NCI-H2227 (cell line): Measurements from ENCODE around the gene TREM2.
"Not testable (repeated sequence)": the region's sequence is repeated elsewhere in the genome, so short reads cannot be mapped to it uniquely, and the experiment has no call there.

Experiments
- DNase-seq: peaks from one replicate; lab custom pipeline; 2025; ENCODE audit not compliant: unreplicated experiment; lab: John Stamatoyannopoulos, UW

Gene TREM2

DNA sequence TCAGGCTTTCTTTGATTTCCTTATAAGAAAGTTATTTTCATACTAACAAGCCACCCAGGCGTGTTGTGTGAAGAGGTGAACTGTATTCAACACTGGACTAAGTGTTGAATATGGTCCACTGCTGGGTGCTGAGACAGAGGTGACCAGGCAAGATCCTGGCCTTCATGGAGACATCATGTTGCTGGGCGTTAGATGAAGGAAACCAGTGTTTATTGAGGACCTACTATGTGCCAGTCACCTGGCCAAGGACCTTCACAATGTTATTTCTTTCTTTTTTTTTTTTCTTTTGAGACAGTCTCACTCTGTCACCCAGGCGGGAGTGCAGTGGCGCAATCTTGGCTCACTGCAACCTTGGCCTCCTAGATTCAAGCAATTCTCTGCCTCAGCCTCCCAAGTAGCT, 6.9 kb downstream of the TREM2 start:
- DNase-seq, result no peak

- DNase-seq, result no peak
These were observed 7.6 kb downstream of the TREM2 start for GRCh38 chr6:41155132-41155805.

GRCh38 chr6:41153992-41154625, 8.8 kb downstream of the TREM2 start, which contains the start of gene TREML1:
Gene TREML1, minus strand, starts transcription at chr6:41154347. Its CDS starts 59 bp downstream, at chr6:41154288.
- no peak for DNase-seq

GRCh38 chr6:41153451-41153850, 9.5 kb downstream of the TREM2 start:
- DNase-seq, result no peak

DNA sequence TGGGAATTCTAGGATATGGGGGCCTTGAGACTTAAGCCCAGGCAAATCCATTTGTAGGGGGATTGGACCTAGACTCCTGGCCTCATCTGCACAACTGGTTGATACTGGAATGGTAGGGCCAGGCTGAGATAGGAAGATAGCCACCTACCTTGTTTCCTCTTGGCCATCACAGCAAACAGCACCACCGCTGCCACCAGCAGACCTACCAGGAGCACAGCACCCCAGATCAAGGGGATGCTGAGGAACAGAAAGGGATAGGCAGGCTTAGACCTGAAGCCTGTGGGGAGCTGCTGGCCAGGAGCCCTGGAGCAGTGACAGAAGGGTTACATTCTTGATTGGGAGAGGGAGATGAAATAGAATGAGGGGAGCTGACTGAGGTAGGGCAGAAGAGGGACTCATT, 12.2 kb downstream of the TREM2 start:
- DNase-seq, result no peak

DNA sequence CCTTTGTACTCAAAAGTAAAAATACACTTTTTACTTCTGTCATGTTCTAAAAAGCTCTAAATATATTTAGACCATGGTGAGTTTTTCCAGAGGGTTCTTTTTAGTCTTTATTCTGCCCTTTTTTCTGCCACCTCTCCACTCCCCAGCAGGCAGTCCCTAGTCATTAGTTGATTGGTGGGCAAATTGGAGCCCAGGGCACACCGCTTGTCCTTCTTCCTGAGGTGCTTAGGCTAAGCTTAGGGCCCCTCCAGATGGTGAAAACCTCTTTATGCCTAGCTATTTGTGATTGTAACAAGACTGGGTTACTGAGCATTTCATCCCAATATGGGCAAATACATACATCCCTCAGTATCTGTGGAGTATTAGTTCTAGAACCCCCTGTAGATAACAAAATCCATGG, 15.0 kb downstream of the TREM2 start:
- no peak for DNase-seq

- no peak for DNase-seq
These were observed 26.0 kb downstream of the TREM2 start for GRCh38 chr6:41136911-41137310.

GRCh38 chr6:41135062-41135832, 27.7 kb downstream of the TREM2 start:
- no peak for DNase-seq

GRCh38 chr6:41132254-41132653, 30.7 kb downstream of the TREM2 start:
- DNase-seq, result peak; percentile 12

GRCh38 chr6:41125282-41125681, 37.6 kb downstream of the TREM2 start:
- no peak for DNase-seq

DNA sequence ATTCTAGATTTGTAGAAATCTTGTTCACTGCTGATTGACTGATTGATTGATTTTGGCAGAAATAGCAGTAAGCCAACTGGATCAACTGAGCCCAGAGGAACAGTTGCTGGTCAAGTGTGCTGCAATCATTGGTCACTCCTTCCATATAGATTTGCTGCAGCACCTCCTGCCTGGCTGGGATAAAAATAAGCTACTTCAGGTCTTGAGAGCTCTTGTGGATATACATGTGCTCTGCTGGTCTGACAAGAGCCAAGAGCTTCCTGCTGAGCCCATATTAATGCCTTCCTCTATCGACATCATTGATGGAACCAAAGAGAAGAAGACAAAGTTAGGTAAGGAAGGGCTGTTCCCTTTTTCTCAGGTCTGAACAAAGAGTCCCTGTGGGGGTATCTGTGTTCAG, 40.0 kb downstream of the TREM2 start:
- no peak for DNase-seq

- no peak for DNase-seq
These were observed 40.5 kb downstream of the TREM2 start for GRCh38 chr6:41122373-41122772.

GRCh38 chr6:41120058-41120457, 42.9 kb downstream of the TREM2 start:
- no peak for DNase-seq

DNA sequence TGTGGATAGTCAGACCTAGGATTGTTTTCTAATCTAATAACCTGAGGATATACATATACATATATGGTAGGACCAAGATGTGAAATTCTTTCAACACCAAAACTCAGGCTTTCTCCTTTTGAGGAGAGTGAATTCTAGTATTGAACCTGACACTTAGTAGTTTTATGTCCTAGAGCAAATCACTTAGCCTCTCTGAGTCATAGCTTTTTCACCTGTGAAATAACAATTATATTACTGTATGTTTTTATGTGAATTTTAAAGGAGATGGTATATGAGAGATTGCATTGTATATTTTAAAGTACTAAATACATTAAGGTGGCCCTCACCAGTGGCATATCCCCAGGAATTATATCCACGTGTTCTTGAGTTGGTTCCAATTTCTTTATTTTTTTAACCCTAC, 43.4 kb downstream of the TREM2 start:
- no peak for DNase-seq

DNA sequence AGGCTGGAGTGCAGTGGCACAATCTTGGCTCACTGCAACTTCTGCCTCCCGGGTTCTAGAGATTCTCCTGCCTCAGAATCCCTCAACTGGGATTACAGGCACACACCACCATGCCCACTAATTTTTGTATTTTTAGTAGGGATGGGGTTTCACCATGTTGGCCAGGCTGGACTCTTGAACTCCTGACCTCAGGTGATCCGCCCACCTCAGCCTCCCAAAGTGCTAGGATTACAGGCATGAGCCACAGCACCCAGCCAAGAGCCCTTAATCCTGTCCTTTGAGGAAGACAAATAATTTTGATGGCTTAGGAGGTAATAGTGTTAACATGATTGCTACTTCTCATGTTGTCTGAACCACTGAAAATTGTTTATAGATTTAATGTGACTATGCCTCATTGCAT, 47.9 kb downstream of the TREM2 start:
- not testable (repeated sequence) for DNase-seq

GRCh38 chr6:41111017-41111416, 51.9 kb downstream of the TREM2 start:
- no peak for DNase-seq
